Measurements from ENCODE around the gene MAP1A. TPM values are rescaled to one million over a fixed set of nuclear protein-coding genes. Genes with fewer than 3 reads are reported as not detected.
"Not testable (repeated sequence)": the region's sequence is repeated elsewhere in the genome, so short reads cannot be mapped to it uniquely, and the experiment has no call there.

MAP1A gene
- total and polyA plus RNA-seq, 8 donors: 0.61 to 10.1 (median 5.0) TPM

DNA sequence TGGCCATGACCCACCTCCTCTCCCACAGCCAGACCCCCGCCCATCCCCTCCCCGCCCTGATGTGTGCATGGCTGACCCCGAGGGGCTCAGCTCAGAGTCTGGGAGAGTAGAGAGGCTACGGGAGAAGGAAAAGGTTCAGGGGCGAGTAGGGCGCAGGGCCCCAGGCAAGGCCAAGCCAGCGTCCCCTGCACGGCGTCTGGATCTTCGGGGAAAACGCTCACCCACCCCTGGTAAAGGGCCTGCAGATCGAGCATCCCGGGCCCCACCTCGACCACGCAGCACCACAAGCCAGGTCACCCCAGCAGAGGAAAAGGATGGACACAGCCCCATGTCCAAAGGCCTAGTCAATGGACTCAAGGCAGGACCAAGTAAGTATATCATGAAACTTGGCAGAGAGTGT is 11.7 kb downstream of the MAP1A start:
- WGBS, 5 donors: 91 to 96% (median 92%) methylated on average over 13 to 15 of the region's 15 CpGs
- no peak for TF ChIP-seq CTCF (IDR thresholded peaks at IDR 0.05)
- no peak for TF ChIP-seq EP300 (IDR thresholded peaks at IDR 0.05)
- no peak for TF ChIP-seq POLR2A (IDR thresholded peaks at IDR 0.05)
- TF ChIP-seq POLR2AphosphoS5 (IDR thresholded peaks at IDR 0.05): no peak
- Histone ChIP-seq H3K9me3 (no peaks in the 10 kb centered on the region), H3K27me3 (no peaks in the 10 kb centered on the region), H3K4me3 (no peak overlapping the region), H3K27ac (no peak overlapping the region), H3K36me3 (peaks cover 0 to 34% (median 20%) of the 10 kb centered on the region in 4 donors), H3K4me1 (no peaks in the 10 kb centered on the region)
- intact Hi-C loops (cut with DNase I; ENCODE audit: low total_unique reads): no loop called here
- no peak for DNase-seq

DNA sequence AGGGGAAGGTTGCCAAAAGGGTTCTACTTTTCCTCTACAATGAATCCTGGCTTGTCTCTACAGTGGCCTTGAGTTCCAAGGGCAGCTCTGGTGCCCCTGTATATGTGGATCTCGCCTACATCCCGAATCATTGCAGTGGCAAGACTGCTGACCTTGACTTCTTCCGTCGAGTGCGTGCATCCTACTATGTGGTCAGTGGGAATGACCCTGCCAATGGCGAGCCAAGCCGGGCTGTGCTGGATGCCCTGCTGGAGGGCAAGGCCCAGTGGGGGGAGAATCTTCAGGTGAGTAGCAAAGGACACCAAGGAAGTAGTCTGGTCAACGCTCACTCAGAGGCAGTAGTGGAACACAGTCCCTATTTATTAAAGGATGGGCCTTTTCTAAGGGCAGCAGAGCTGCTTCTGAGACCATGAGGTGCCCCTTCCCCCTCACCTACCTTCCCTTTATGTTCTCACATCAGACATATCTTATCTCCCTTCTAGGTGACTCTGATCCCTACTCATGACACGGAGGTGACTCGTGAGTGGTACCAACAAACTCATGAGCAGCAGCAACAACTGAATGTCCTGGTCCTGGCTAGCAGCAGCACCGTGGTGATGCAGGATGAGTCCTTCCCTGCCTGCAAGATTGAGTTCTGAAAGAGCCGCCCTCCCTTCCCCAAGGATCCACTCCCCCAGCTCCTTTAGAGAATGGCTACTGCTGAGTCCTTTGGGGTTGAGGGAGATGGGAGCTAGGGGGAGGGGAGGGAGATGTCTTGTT is 12.4 kb downstream of the MAP1A start:
- H3K27me3 ChIP-seq: no peaks in the 10 kb centered on the region
- H3K36me3 ChIP-seq: peaks cover under 1 to 34% (median 22%) of the 10 kb centered on the region in 4 donors
- H3K27ac ChIP-seq: no peak overlapping the region
- no peak for DNase-seq
- WGBS, 5 donors: 82 to 88% (median 86%) methylated on average over 10 to 12 of the region's 12 CpGs
- no peaks in the 10 kb centered on the region for H3K9me3 ChIP-seq
- H3K4me3 ChIP-seq: no peak overlapping the region
- H3K4me1 ChIP-seq: no peaks in the 10 kb centered on the region
- intact Hi-C loops (cut with DNase I; ENCODE audit: low total_unique reads): no loop called here
- TF ChIP-seq CTCF (IDR thresholded peaks at IDR 0.05): no peak
- TF ChIP-seq EP300 (IDR thresholded peaks at IDR 0.05): no peak

GRCh38 chr15:43531018-43531670 is 13.7 kb downstream of the MAP1A start:
- H3K27me3 ChIP-seq: no peaks in the 10 kb centered on the region
- WGBS, 5 donors: 27 to 36% (median 33%) methylated on average over 7 of the region's 7 CpGs
- peak in 1 of 2 donors; percentile 38 for DNase-seq
- no peak overlapping the region for H3K4me3 ChIP-seq
- no peak overlapping the region for H3K27ac ChIP-seq
- TF ChIP-seq EP300 (IDR thresholded peaks at IDR 0.05) (no peak), POLR2AphosphoS5 (IDR thresholded peaks at IDR 0.05) (no peak), CTCF (IDR thresholded peaks at IDR 0.05) (no peak), POLR2A (IDR thresholded peaks at IDR 0.05) (no peak)
- H3K9me3 ChIP-seq: no peaks in the 10 kb centered on the region
- intact Hi-C loops (cut with DNase I; ENCODE audit: low total_unique reads): no loop called here
- H3K36me3 ChIP-seq: peaks cover 5 to 30% (median 26%) of the 10 kb centered on the region in 4 donors
- no peaks in the 10 kb centered on the region for H3K4me1 ChIP-seq

GRCh38 chr15:43532826-43533225 is 15.4 kb downstream of the MAP1A start:
- H3K9me3 ChIP-seq; H3K27me3 ChIP-seq; H3K4me1 ChIP-seq; H3K4me3 ChIP-seq; DNase-seq; H3K27ac ChIP-seq; intact Hi-C loops (cut with DNase I; ENCODE audit: low total_unique reads): not testable (repeated sequence)
- H3K36me3 ChIP-seq: peaks cover 5 to 26% (median 21%) of the 10 kb centered on the region in 4 donors
- WGBS, 5 donors: 86 to 94% (median 90%) methylated on average over 5 of the region's 5 CpGs

DNA sequence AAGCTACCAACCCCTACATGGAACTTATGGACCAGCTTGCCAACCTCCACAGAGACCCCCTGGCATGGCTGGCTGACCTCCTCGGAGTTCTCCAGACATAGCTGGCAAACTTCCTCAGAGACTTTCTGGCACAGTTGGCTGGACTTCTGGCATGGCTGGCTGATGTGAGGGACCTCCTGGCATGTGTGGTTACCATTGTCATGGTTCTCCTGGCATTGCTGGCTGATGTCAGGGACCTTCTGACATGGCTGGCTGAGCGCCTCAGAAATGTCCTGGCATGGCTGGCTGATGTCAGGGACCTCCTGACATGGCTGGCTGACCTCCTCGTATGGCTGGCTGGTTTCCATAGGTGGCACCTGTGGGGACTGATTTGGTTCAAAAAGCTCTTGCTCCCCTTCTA is 17.5 kb downstream of the MAP1A start:
- WGBS, 5 donors: 79 to 90% (median 88%) methylated on average over 2 to 3 of the region's 3 CpGs
- no peaks in the 10 kb centered on the region for H3K9me3 ChIP-seq
- TF ChIP-seq POLR2A (IDR thresholded peaks at IDR 0.05) (no peak), EP300 (IDR thresholded peaks at IDR 0.05) (no peak), POLR2AphosphoS5 (IDR thresholded peaks at IDR 0.05) (no peak), CTCF (IDR thresholded peaks at IDR 0.05) (no peak)

More for the DNA sequence above, 17.5 kb downstream of the MAP1A start:
- H3K4me1 ChIP-seq: no peaks in the 10 kb centered on the region
- no peaks in the 10 kb centered on the region for H3K27me3 ChIP-seq
- H3K4me3 ChIP-seq: no peak overlapping the region
- peaks cover 8 to 37% (median 35%) of the 10 kb centered on the region in 4 donors for H3K36me3 ChIP-seq
- H3K27ac ChIP-seq: no peak overlapping the region
- intact Hi-C loops (cut with DNase I; ENCODE audit: low total_unique reads): no loop called here
- DNase-seq: no peak
